ENCODE data around the gene NEK5. TPM values are rescaled to one million over a fixed set of nuclear protein-coding genes. Genes with fewer than 3 reads are reported as not detected.

Gene NEK5
- total and polyA plus RNA-seq, 2 experiments from 2014 or later, result 0.73 to 1.3 TPM

DNA sequence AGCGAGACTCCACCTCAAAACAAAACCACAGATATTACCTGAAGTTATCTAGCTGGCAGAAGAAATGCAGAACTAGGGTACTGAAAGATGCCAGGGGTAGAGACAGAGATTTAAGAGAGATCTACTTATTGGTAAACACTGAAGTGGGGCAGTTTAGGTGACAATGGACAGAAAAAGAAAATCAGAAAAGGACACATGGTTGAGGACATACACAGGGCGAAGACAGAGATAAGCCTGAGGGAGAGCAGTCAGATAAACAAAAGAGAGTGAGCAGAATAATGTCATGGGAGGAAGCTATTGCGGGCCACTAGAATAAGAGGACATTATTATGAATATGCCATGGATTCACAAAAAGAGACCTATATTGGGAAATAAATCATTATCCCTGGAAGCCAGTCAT lies 3.3 kb downstream of the NEK5 start (continued):
- no peak for TF ChIP-seq REST (IDR thresholded peaks at IDR 0.05; ENCODE audit: unreplicated experiment)
- TF ChIP-seq CREB1 (CRISPR knock-in tag; IDR thresholded peaks at IDR 0.05; ENCODE audit: low read depth), result no peak
- TF ChIP-seq, protein P1, sequence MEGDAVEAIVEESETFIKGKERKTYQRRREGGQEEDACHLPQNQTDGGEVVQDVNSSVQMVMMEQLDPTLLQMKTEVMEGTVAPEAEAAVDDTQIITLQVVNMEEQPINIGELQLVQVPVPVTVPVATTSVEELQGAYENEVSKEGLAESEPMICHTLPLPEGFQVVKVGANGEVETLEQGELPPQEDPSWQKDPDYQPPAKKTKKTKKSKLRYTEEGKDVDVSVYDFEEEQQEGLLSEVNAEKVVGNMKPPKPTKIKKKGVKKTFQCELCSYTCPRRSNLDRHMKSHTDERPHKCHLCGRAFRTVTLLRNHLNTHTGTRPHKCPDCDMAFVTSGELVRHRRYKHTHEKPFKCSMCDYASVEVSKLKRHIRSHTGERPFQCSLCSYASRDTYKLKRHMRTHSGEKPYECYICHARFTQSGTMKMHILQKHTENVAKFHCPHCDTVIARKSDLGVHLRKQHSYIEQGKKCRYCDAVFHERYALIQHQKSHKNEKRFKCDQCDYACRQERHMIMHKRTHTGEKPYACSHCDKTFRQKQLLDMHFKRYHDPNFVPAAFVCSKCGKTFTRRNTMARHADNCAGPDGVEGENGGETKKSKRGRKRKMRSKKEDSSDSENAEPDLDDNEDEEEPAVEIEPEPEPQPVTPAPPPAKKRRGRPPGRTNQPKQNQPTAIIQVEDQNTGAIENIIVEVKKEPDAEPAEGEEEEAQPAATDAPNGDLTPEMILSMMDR (conservative IDR thresholded peaks at IDR 0.05; ENCODE audit: low read depth in 2 of 2), result no peak
- TF ChIP-seq POLR2AphosphoS5 (IDR thresholded peaks at IDR 0.05; ENCODE audit: low read depth), result no peak

GRCh38 chr13:52118595-52118994 lies 10.3 kb downstream of the NEK5 start:
- no peak for TF ChIP-seq JUNB (IDR thresholded peaks at IDR 0.05; ENCODE audit: unreplicated experiment)
- no peak for TF ChIP-seq ZNF114 (CRISPR knock-in tag; IDR thresholded peaks at IDR 0.05)
- TF ChIP-seq CREB1 (CRISPR knock-in tag; IDR thresholded peaks at IDR 0.05; ENCODE audit: low read depth), result no peak
- H3K27ac ChIP-seq (ENCODE audit: low read depth), result no peak overlapping the region
- no peak overlapping the region for H3K4me2 ChIP-seq
- no peaks in the 10 kb centered on the region for H3K4me1 ChIP-seq (ENCODE audit: insufficient read depth)
- Mint-ChIP-seq H3K36me3 (ENCODE audit: low read depth) (no peaks in the 10 kb centered on the region), H3K27ac (no peak overlapping the region), H3K4me3 (no peak overlapping the region), H3K4me1 (no peaks in the 10 kb centered on the region), H3K27me3 (ENCODE audit: insufficient read depth, low read depth, poor library complexity) (peaks cover 2% of the 10 kb centered on the region), H3K9me3 (no peaks in the 10 kb centered on the region)
- H3F3A ChIP-seq (replicated peaks; ENCODE audit: low read depth), result no peaks in the 10 kb centered on the region
- DNase-seq (ENCODE audit: low spot score) (no peak), ATAC-seq (no peak; the same call in 2 of the 3 replicates)
- H3K9me2 ChIP-seq (ENCODE audit: insufficient read depth), result no peaks in the 10 kb centered on the region
- no peaks in the 10 kb centered on the region for H3K36me3 ChIP-seq (ENCODE audit: insufficient read depth)
- no peaks in the 10 kb centered on the region for H3K79me2 ChIP-seq (replicated peaks; ENCODE audit: insufficient read depth)
- H3K4me3 ChIP-seq, result no peak overlapping the region
- H4K20me1 ChIP-seq (replicated peaks; ENCODE audit: insufficient read depth), result no peaks in the 10 kb centered on the region
- H2AFZ ChIP-seq, result no peak overlapping the region
- no peaks in the 10 kb centered on the region for H3K27me3 ChIP-seq (ENCODE audit: insufficient read depth)

- H3K4me2 ChIP-seq, result no peak overlapping the region
- no peaks in the 10 kb centered on the region for H3K27me3 ChIP-seq (ENCODE audit: insufficient read depth)
- no peaks in the 10 kb centered on the region for H4K20me1 ChIP-seq (replicated peaks; ENCODE audit: insufficient read depth)
- no peaks in the 10 kb centered on the region for H3F3A ChIP-seq (replicated peaks; ENCODE audit: low read depth)
- Mint-ChIP-seq H3K9me3 (no peaks in the 10 kb centered on the region), H3K4me3 (no peak overlapping the region), H3K27me3 (ENCODE audit: insufficient read depth, low read depth, poor library complexity) (peaks cover 2% of the 10 kb centered on the region), H3K36me3 (ENCODE audit: low read depth) (no peaks in the 10 kb centered on the region), H3K4me1 (no peaks in the 10 kb centered on the region), H3K27ac (no peak overlapping the region)
- DNase-seq (ENCODE audit: low spot score) (no peak), ATAC-seq (no peak)
- H3K36me3 ChIP-seq (ENCODE audit: insufficient read depth), result no peaks in the 10 kb centered on the region
- no peaks in the 10 kb centered on the region for H3K79me2 ChIP-seq (replicated peaks; ENCODE audit: insufficient read depth)
- no peaks in the 10 kb centered on the region for H3K4me1 ChIP-seq (ENCODE audit: insufficient read depth)
- H3K9me2 ChIP-seq (ENCODE audit: insufficient read depth), result no peaks in the 10 kb centered on the region
- no peak overlapping the region for H2AFZ ChIP-seq
- no peak overlapping the region for H3K4me3 ChIP-seq
- no peak overlapping the region for H3K27ac ChIP-seq (ENCODE audit: low read depth)
- TF ChIP-seq ZNF331 (CRISPR knock-in tag; IDR thresholded peaks at IDR 0.05; ENCODE audit: low read depth) (no peak), REST (IDR thresholded peaks at IDR 0.05; ENCODE audit: unreplicated experiment) (no peak)
Measured at GRCh38 chr13:52118095-52118494, 10.8 kb downstream of the NEK5 start.

Measured in GM23338 (cell line).